Right kidney (tissue), 1 donor: ENCODE results near the gene PPP1CB.
"Not testable (repeated sequence)": the region's sequence is repeated elsewhere in the genome, so short reads cannot be mapped to it uniquely, and the experiment has no call there.

Experiments
- DNase-seq: peaks from one replicate; pipeline ENCODE4 v3.0.0-alpha.2; 2016

Gene PPP1CB

DNA sequence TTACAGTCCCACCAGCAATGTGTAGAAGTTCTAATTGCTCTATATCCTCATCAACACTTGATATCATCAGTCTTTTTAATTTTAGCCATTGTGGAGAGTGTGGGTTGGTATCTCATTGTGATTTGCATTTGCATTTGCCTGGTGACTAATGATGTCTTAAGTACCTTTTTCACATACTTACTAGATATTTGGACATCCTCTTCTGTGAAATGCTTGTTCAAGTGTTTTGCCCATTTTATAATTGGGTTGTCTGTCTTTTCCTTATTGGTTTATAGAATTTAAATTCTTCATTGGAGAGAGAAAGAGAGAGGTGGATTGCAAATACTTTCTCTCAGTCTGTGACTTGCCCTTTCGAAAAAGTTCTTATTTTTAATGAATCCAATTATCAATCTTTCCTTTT, 14.0 kb upstream of the PPP1CB start:
- no peak for DNase-seq

DNA sequence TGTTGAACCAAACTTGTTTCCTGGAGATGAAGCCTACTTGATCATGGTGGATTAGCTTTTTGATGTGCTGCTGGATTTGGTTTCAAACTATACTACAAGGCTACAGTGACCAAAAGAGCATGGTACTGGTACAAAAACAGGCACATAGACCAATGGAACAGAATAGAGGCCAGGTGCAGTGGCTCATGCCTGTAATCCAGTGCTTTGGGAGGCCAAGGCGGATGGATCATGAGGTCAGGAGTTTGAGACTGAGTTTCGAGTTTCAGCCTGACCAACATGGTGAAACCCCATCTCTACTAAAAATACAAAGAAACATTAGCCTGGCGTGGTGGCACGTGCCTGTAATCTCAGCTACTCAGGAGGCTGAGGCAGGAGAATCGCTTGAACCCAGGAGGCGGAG, 9.0 kb upstream of the PPP1CB start:
- not testable (repeated sequence) for DNase-seq

- no peak for DNase-seq
These were observed 6.4 kb upstream of the PPP1CB start for GRCh38 chr2:28745225-28745624.

GRCh38 chr2:28745876-28746275, 5.8 kb upstream of the PPP1CB start:
- DNase-seq: no peak

- DNase-seq: no peak
These were observed 5.1 kb upstream of the PPP1CB start for GRCh38 chr2:28746429-28747111.

GRCh38 chr2:28747714-28748113, 3.9 kb upstream of the PPP1CB start:
- no peak for DNase-seq

- no peak for DNase-seq
These were observed 3.5 kb upstream of the PPP1CB start for GRCh38 chr2:28748176-28748575.

DNA sequence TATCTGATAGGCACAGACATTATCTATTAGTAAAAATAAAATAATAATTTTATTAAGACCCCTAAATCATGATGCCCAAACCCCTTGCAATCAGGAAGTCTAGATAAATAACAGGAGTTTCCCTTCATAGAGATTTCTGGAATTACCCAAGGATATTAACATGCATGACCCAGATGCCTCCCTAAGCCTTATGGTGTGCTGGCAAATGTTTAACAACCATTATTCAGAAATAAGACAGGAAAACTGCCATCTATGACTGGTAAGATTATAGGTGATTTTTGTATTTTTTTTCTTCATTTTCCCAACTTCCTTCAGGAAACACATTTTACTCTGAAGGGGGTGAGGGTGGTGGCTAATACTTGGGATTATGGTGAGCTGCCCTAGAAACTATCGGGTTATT, 2.7 kb upstream of the PPP1CB start:
- no peak for DNase-seq

DNA sequence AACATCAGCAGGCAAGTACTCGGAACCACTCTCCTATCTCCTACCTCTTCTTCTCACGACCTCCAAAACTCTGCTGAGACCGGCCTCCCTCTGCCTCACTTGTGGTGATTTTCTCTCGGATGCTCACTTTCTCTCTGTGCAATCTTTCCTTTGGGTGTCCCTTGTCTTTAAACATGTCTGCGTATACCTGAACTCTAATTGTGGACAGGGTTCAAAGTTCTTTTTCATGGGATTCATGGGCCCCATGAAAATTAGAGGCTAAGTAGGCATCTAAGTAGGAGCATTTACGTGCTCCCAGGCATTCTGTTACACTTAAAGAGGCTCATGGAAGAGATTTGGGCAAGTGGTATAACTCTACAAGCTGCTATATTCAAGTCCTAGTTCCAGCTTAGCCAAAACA, 2.1 kb upstream of the PPP1CB start:
- DNase-seq: no peak

- no peak for DNase-seq
These were observed 1.0 kb upstream of the PPP1CB start for GRCh38 chr2:28750316-28751251.

- peak; percentile 90 for DNase-seq
These were observed 463 bp downstream of the PPP1CB start for GRCh38 chr2:28751956-28752630.

- peak; percentile 57 for DNase-seq
These were observed 1.2 kb downstream of the PPP1CB start for GRCh38 chr2:28752631-28753376.

GRCh38 chr2:28754321-28754720, 2.7 kb downstream of the PPP1CB start:
- DNase-seq: no peak

DNA sequence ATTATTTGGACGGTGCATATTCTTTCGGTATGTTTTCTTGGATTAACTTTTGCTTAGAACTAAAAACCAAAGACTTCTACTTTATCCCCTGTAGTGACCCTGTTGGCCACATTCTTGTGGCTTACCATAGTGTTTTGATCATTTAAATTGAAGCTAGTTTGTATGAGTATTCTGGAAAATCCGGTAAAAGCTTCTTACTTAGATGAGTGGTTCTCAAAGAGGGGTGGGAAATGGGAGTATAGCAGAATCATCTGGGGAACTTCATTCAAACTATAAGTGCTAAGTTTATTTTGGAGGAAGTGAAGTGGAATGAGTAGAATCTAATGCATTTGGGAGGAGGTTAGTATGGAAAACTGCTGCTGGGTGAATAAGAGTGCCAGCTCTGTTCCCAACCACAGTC, 3.8 kb downstream of the PPP1CB start:
- DNase-seq: no peak

DNA sequence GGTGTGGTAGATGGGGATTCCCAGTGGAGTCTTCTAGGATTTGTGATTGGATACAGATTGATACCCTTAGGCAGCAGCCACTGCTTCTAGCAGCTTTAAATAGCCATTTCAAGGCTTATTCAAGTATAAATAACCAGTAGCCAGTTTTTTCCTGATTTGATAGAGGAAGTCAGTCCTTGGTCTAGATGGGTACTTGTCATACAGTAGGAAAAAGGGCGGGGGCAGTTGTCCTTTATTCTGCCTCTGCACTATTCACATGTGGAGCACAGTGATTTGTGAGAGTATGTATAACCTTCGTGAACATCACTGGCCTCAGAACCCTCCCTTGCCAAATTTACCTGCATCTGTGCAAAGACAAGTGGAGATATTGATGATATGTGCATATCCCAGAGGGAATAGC, 6.8 kb downstream of the PPP1CB start:
- DNase-seq: no peak

DNA sequence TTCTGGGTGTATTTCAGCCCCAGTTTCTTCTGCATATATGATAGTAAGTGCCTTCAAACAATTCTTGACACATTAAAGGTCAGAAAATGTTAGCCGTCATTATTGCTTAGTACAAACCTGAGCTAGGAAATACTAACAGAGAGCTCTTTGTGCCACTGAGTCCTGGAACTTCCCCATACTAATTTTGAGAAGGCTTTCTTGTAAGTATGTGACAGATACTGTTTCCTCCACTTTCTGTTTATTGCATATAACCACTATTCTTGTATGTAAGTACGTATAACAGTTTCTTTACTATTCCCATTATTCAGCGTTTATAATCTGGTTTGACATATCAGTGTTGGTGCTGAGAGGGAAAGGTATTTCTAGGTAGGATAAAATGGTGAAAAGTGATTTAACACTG, 9.8 kb downstream of the PPP1CB start:
- no peak for DNase-seq

DNA sequence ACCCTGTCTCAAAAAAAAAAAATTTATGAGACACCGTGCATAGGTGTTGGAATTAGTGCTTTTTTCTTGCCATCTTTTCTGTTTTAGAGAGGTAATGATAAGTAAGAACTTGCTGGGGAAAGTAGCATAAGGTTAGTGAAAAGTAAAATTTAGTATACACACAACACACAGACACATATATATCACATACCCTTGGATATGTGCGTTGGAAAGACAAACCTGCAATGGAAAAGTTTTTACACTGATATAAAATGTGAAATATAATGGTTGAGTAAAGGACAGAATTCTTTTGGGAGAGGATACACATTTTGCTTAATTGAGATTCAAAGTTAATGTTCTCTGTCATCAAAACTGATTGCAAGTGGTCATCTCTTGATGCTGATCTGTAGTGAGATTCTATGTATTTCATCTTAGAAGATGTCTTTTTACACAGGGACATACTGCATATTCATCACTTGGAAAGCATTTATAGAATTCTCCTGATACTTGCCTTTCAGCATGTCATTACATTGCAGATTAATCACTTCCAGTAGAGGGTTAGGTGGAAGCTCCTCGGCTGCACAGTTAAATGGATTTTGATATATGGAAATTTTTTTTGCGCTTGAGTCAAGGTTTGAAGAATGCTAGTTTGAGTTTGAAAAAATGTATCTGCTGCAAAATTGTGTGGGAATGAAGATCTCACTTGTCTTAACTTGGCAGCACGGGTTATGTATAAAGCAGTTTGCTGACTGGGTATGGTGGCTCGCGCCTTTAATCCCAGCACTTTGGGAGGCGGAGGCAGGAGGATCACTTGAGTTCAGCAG, 13.5 kb downstream of the PPP1CB start:
- DNase-seq: no peak

GRCh38 chr2:28766070-28766469, 14.4 kb downstream of the PPP1CB start:
- DNase-seq: no peak

- DNase-seq: no peak
These were observed 15.7 kb downstream of the PPP1CB start for GRCh38 chr2:28767337-28767736.

- no peak for DNase-seq
These were observed 16.8 kb downstream of the PPP1CB start for GRCh38 chr2:28768422-28768821.

GRCh38 chr2:28768952-28769351, 17.3 kb downstream of the PPP1CB start:
- DNase-seq: no peak

- DNase-seq: no peak
These were observed 20.7 kb downstream of the PPP1CB start for GRCh38 chr2:28772351-28772750.
